Mesodermal cell (in vitro differentiated cells): Measurements from ENCODE around the gene C17orf107.

ENCODE experiments used
- H3K27ac ChIP-seq: 2 replicates; pipeline ENCODE4 v1.7.0; 2013; ENCODE audit warnings: mild to moderate bottlenecking, low read depth, low read length, moderate library complexity; ENCODE audit not compliant: severe bottlenecking
- H3K36me3 ChIP-seq: 2 replicates; pipeline ENCODE4 v1.7.1; 2013; ENCODE audit warnings: mild to moderate bottlenecking, low read length, moderate library complexity; ENCODE audit not compliant: control insufficient read depth, insufficient read depth
- H3K4me1 ChIP-seq: one replicate; pipeline ENCODE4 v1.7.1; 2013; ENCODE audit warnings: mild to moderate bottlenecking, low read length; ENCODE audit not compliant: insufficient read depth, control insufficient read depth, poor library complexity, severe bottlenecking
- H3K4me3 ChIP-seq: 2 replicates; pipeline ENCODE4 v1.7.0; 2013; ENCODE audit warnings: low read length, control low read depth, mild to moderate bottlenecking; ENCODE audit not compliant: insufficient read depth, poor library complexity, severe bottlenecking; ENCODE audit errors: extremely low read depth
- H3K9me3 ChIP-seq: 2 replicates; pipeline ENCODE4 v1.7.1; 2013; ENCODE audit warnings: mild to moderate bottlenecking, low read length, moderate library complexity; ENCODE audit not compliant: control insufficient read depth
- WGBS, 2 experiments: methylation state at CpG; one replicate each; pipeline ENCODE4 v1.1.5; 2013; ENCODE audit warnings: missing lambda C conversion rate in 2 of 2; ENCODE audit not compliant: insufficient coverage in 2 of 2; 5-methylcytosine and 5-hydroxymethylcytosine counted together

Gene C17orf107

GRCh38 chr17:4877089-4877488 is 22.2 kb upstream of the C17orf107 start:
- H3K27ac ChIP-seq: no peak overlapping the region
- no peak overlapping the region for H3K4me3 ChIP-seq
- no peaks in the 10 kb centered on the region for H3K9me3 ChIP-seq
- peaks cover 37% of the 10 kb centered on the region for H3K36me3 ChIP-seq
- 86 to 100% methylated on average over 1 to 4 of the region's 5 CpGs for WGBS, 2 experiments
- peaks cover 11% of the 10 kb centered on the region for H3K4me1 ChIP-seq

GRCh38 chr17:4879601-4880000 is 19.7 kb upstream of the C17orf107 start:
- Histone ChIP-seq H3K36me3 (peaks cover 48% of the 10 kb centered on the region), H3K9me3 (no peaks in the 10 kb centered on the region), H3K4me3 (no peak overlapping the region), H3K27ac (no peak overlapping the region), H3K4me1 (peaks cover 6% of the 10 kb centered on the region)
- 100% methylated on average over 2 to 3 of the region's 4 CpGs for WGBS, 2 experiments

- Histone ChIP-seq H3K4me3 (no peak overlapping the region), H3K36me3 (peaks cover 60% of the 10 kb centered on the region), H3K9me3 (no peaks in the 10 kb centered on the region), H3K27ac (no peak overlapping the region), H3K4me1 (peaks cover 6% of the 10 kb centered on the region)
- 86% methylated on average over 14 of the region's 15 CpGs for WGBS, 2 experiments
These were observed 18.5 kb upstream of the C17orf107 start for GRCh38 chr17:4880857-4881256.

GRCh38 chr17:4881761-4882555 is 17.4 kb upstream of the C17orf107 start:
- H3K4me1 ChIP-seq: peaks cover 6% of the 10 kb centered on the region
- no peaks in the 10 kb centered on the region for H3K9me3 ChIP-seq
- H3K36me3 ChIP-seq: peaks cover 71% of the 10 kb centered on the region
- no peak overlapping the region for H3K27ac ChIP-seq
- no peak overlapping the region for H3K4me3 ChIP-seq
- 28 to 75% methylated on average over 2 to 6 of the region's 9 CpGs for WGBS, 2 experiments

- H3K9me3 ChIP-seq: no peaks in the 10 kb centered on the region
- H3K4me3 ChIP-seq: no peak overlapping the region
- 84 to 100% methylated on average over 4 of the region's 4 CpGs for WGBS, 2 experiments
- H3K4me1 ChIP-seq: peaks cover 6% of the 10 kb centered on the region
- H3K27ac ChIP-seq: no peak overlapping the region
- peaks cover 76% of the 10 kb centered on the region for H3K36me3 ChIP-seq
These were observed 14.8 kb upstream of the C17orf107 start for GRCh38 chr17:4884489-4884888.

GRCh38 chr17:4886830-4887229 is 12.5 kb upstream of the C17orf107 start:
- Histone ChIP-seq H3K4me3 (no peak overlapping the region), H3K36me3 (peaks cover 79% of the 10 kb centered on the region), H3K4me1 (no peaks in the 10 kb centered on the region), H3K9me3 (no peaks in the 10 kb centered on the region), H3K27ac (no peak overlapping the region)
- 98 to 99% methylated on average over 9 of the region's 12 CpGs for WGBS, 2 experiments

- Histone ChIP-seq H3K4me3 (no peak overlapping the region), H3K36me3 (peaks cover 82% of the 10 kb centered on the region), H3K4me1 (no peaks in the 10 kb centered on the region), H3K9me3 (no peaks in the 10 kb centered on the region), H3K27ac (no peak overlapping the region)
- WGBS, 2 experiments: 97% methylated on average over 13 to 17 of the region's 18 CpGs
These were observed 11.8 kb upstream of the C17orf107 start for GRCh38 chr17:4887581-4887980.

- Histone ChIP-seq H3K9me3 (no peaks in the 10 kb centered on the region), H3K4me3 (no peak overlapping the region), H3K27ac (no peak overlapping the region), H3K4me1 (no peaks in the 10 kb centered on the region), H3K36me3 (peaks cover 86% of the 10 kb centered on the region)
- WGBS, 2 experiments: 92 to 95% methylated on average over 34 to 37 of the region's 42 CpGs
These were observed 7.6 kb upstream of the C17orf107 start for GRCh38 chr17:4891411-4892410.

GRCh38 chr17:4892499-4893221 is 6.7 kb upstream of the C17orf107 start:
- Histone ChIP-seq H3K4me3 (no peak overlapping the region), H3K36me3 (peaks cover 87% of the 10 kb centered on the region), H3K4me1 (no peaks in the 10 kb centered on the region), H3K27ac (no peak overlapping the region), H3K9me3 (no peaks in the 10 kb centered on the region)
- 89 to 97% methylated on average over 7 to 19 of the region's 23 CpGs for WGBS, 2 experiments

- H3K4me1 ChIP-seq: no peaks in the 10 kb centered on the region
- 95% methylated on average over 16 of the region's 18 CpGs for WGBS, 2 experiments
- no peaks in the 10 kb centered on the region for H3K9me3 ChIP-seq
- no peak overlapping the region for H3K4me3 ChIP-seq
- no peak overlapping the region for H3K27ac ChIP-seq
- peaks cover 84% of the 10 kb centered on the region for H3K36me3 ChIP-seq
These were observed 6.1 kb upstream of the C17orf107 start for GRCh38 chr17:4893272-4893671.
